ENCODE results near the gene USH1C.

USH1C gene

GRCh38 chr11:17514476-17514875 lies 29.7 kb downstream of the USH1C start:
- TF ChIP-seq CTCF (IDR thresholded peaks at IDR 0.05; ENCODE audit: low read depth, low read length), result no peak
- TF ChIP-seq EZH2phosphoT487 (IDR thresholded peaks at IDR 0.05; ENCODE audit: low read depth), result no peak
- Histone ChIP-seq H3K27me3 (ENCODE audit: low read depth, low read length) (peaks cover 61% of the 10 kb centered on the region), H4K20me1 (ENCODE audit: insufficient read depth, low read length) (no peaks in the 10 kb centered on the region)

GRCh38 chr11:17513853-17514252 lies 30.4 kb downstream of the USH1C start:
- H3K4me2 ChIP-seq (ENCODE audit: low read length), result no peak overlapping the region
- H3K4me3 ChIP-seq (ENCODE audit: low read length), result no peak overlapping the region
- no peaks in the 10 kb centered on the region for H3K79me2 ChIP-seq (ENCODE audit: low read length)
- no peaks in the 10 kb centered on the region for H3K4me1 ChIP-seq (ENCODE audit: low read length)
- H3K27me3 ChIP-seq (ENCODE audit: low read depth, low read length), result peaks cover 65% of the 10 kb centered on the region
- no peaks in the 10 kb centered on the region for H3K9me3 ChIP-seq (ENCODE audit: insufficient read depth, low read length)
- H3K9ac ChIP-seq (ENCODE audit: low read length), result no peak overlapping the region
- H3K36me3 ChIP-seq (replicated peaks; ENCODE audit: low read depth, low read length), result no peaks in the 10 kb centered on the region
- no peak overlapping the region for H3K27ac ChIP-seq (ENCODE audit: low read length)
- no peak overlapping the region for H2AFZ ChIP-seq (ENCODE audit: low read depth, low read length)
- H4K20me1 ChIP-seq (ENCODE audit: insufficient read depth, low read length), result no peaks in the 10 kb centered on the region
- TF ChIP-seq CTCF (IDR thresholded peaks at IDR 0.05; ENCODE audit: low read depth, low read length), result no peak
- TF ChIP-seq EZH2phosphoT487 (IDR thresholded peaks at IDR 0.05; ENCODE audit: low read depth), result no peak

More at GRCh38 chr11:17514476-17514875, 29.7 kb downstream of the USH1C start:
- no peak overlapping the region for H3K9ac ChIP-seq (ENCODE audit: low read length)
- H2AFZ ChIP-seq (ENCODE audit: low read depth, low read length), result no peak overlapping the region
- no peak overlapping the region for H3K4me2 ChIP-seq (ENCODE audit: low read length)
- H3K9me3 ChIP-seq (ENCODE audit: insufficient read depth, low read length), result no peaks in the 10 kb centered on the region
- no peaks in the 10 kb centered on the region for H3K36me3 ChIP-seq (replicated peaks; ENCODE audit: low read depth, low read length)
- no peaks in the 10 kb centered on the region for H3K4me1 ChIP-seq (ENCODE audit: low read length)
- H3K27ac ChIP-seq (ENCODE audit: low read length), result no peak overlapping the region
- H3K4me3 ChIP-seq (ENCODE audit: low read length), result no peak overlapping the region
- no peaks in the 10 kb centered on the region for H3K79me2 ChIP-seq (ENCODE audit: low read length)

DNA sequence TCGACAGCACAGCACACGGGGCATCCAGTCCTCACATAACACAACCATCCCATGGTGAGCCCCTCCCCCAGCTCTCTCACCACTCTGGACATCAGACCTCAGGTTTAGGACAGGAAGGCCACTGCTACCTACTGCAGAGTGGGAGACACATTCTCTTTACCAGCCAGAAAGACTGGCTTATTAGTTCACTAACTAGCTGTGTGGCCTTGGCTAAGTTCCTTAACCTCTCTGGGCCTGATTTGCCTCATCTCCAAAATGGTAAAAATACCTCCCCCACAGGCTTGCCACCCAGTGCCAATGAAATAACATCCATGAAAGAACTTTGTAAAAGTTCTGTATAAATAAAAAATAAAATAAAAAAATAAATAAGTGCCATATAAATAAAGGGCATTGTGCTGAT lies 32.1 kb downstream of the USH1C start:
- TF ChIP-seq EZH2phosphoT487 (IDR thresholded peaks at IDR 0.05; ENCODE audit: low read depth), result no peak
- no peaks in the 10 kb centered on the region for H3K79me2 ChIP-seq (ENCODE audit: low read length)
- H3K4me3 ChIP-seq (ENCODE audit: low read length), result no peak overlapping the region
- no peak overlapping the region for H2AFZ ChIP-seq (ENCODE audit: low read depth, low read length)
- no peaks in the 10 kb centered on the region for H3K36me3 ChIP-seq (replicated peaks; ENCODE audit: low read depth, low read length)
- no peaks in the 10 kb centered on the region for H4K20me1 ChIP-seq (ENCODE audit: insufficient read depth, low read length)
- H3K27me3 ChIP-seq (ENCODE audit: low read depth, low read length), result peaks cover 70% of the 10 kb centered on the region
- no peak overlapping the region for H3K9ac ChIP-seq (ENCODE audit: low read length)
- H3K9me3 ChIP-seq (ENCODE audit: insufficient read depth, low read length), result no peaks in the 10 kb centered on the region
- H3K4me1 ChIP-seq (ENCODE audit: low read length), result no peaks in the 10 kb centered on the region
- H3K4me2 ChIP-seq (ENCODE audit: low read length), result no peak overlapping the region
- no peak overlapping the region for H3K27ac ChIP-seq (ENCODE audit: low read length)

- H3K4me3 ChIP-seq (ENCODE audit: low read length), result no peak overlapping the region
- H3K27me3 ChIP-seq (ENCODE audit: low read depth, low read length), result peaks cover 70% of the 10 kb centered on the region
- H3K9ac ChIP-seq (ENCODE audit: low read length), result no peak overlapping the region
- no peaks in the 10 kb centered on the region for H4K20me1 ChIP-seq (ENCODE audit: insufficient read depth, low read length)
- no peaks in the 10 kb centered on the region for H3K9me3 ChIP-seq (ENCODE audit: insufficient read depth, low read length)
- no peak for TF ChIP-seq EZH2phosphoT487 (IDR thresholded peaks at IDR 0.05; ENCODE audit: low read depth)
- no peak for TF ChIP-seq CTCF (IDR thresholded peaks at IDR 0.05; ENCODE audit: low read depth, low read length)
- H2AFZ ChIP-seq (ENCODE audit: low read depth, low read length), result no peak overlapping the region
- H3K27ac ChIP-seq (ENCODE audit: low read length), result no peak overlapping the region
- H3K36me3 ChIP-seq (replicated peaks; ENCODE audit: low read depth, low read length), result no peaks in the 10 kb centered on the region
- no peaks in the 10 kb centered on the region for H3K79me2 ChIP-seq (ENCODE audit: low read length)
- no peaks in the 10 kb centered on the region for H3K4me1 ChIP-seq (ENCODE audit: low read length)
- H3K4me2 ChIP-seq (ENCODE audit: low read length), result no peak overlapping the region
Measured at GRCh38 chr11:17511571-17511970, 32.6 kb downstream of the USH1C start.

Data from OCI-LY3 (cell line).